Lung (tissue), 12 donors: ENCODE results near the gene HPN. TPM values are rescaled to one million over a fixed set of nuclear protein-coding genes. Genes with fewer than 3 reads are reported as not detected.
"Not testable (repeated sequence)": the region's sequence is repeated elsewhere in the genome, so short reads cannot be mapped to it uniquely, and the experiment has no call there.

Experiments
- ATAC-seq: fragments of 200-7000 bp; cut with Tn5 transposase; one replicate; pipeline ENCODE4 v1.9.1; 2020; ENCODE audit warnings: moderate number of reproducible peaks; ENCODE audit not compliant: insufficient read depth, low FRiP score
- DNase-seq, 3 donors: peaks; one replicate each; pipeline ENCODE4 v3.0.0-alpha.2; 2013 to 2017
- H3K27ac ChIP-seq, 2 donors: one replicate each; pipeline ENCODE4 v1.5.1; 2013; ENCODE audit warnings: mild to moderate bottlenecking in 2 of 2, moderate library complexity in 2 of 2, control low read depth in 1 of 2, inconsistent platforms in 1 of 2, low read depth in 1 of 2, low read length in 1 of 2
- H3K27me3 ChIP-seq, 3 donors: one replicate each; pipeline ENCODE4 v1.5.1; 2013; ENCODE audit warnings: low read length in 2 of 3; ENCODE audit not compliant: control insufficient read depth in 3 of 3, insufficient read depth in 3 of 3
- H3K36me3 ChIP-seq, 4 donors: one replicate each; pipeline ENCODE4 v1.5.1; 2013; ENCODE audit warnings: low read length in 4 of 4, mild to moderate bottlenecking in 1 of 4, moderate library complexity in 1 of 4; ENCODE audit not compliant: control insufficient read depth in 4 of 4, insufficient read depth in 4 of 4
- H3K4me1 ChIP-seq, 5 donors: one replicate each; pipeline ENCODE4 v1.5.1; 2013; ENCODE audit warnings: low read length in 5 of 5, mild to moderate bottlenecking in 2 of 5, moderate library complexity in 1 of 5; ENCODE audit not compliant: control insufficient read depth in 5 of 5, insufficient read depth in 5 of 5
- H3K4me3 ChIP-seq: one replicate; pipeline ENCODE4 v1.5.1; 2013; ENCODE audit warnings: mild to moderate bottlenecking, control low read depth, moderate library complexity
- H3K9ac ChIP-seq, 2 donors: one replicate each; pipeline ENCODE4 v1.5.1; 2013; ENCODE audit warnings: low read length in 2 of 2, control low read depth in 1 of 2; ENCODE audit not compliant: insufficient read depth in 1 of 2
- H3K9me3 ChIP-seq, 4 donors: one replicate each; pipeline ENCODE4 v1.5.1; 2013; ENCODE audit warnings: low read length in 3 of 4, mild to moderate bottlenecking in 1 of 4, moderate library complexity in 1 of 4; ENCODE audit not compliant: control insufficient read depth in 4 of 4, insufficient read depth in 3 of 4
- CTCF ChIP-seq: IDR thresholded peaks from 2 replicates; pipeline ENCODE4 v1.5.1; 2012; ENCODE audit warnings: mild to moderate bottlenecking; ENCODE audit errors: control extremely low read depth, extremely low read depth
- WGBS, 2 donors: extraction: QIAGEN DNeasy Blood & Tissue Kit; methylation state at CpG; one replicate each; pipeline ENCODE4 v1.1.7; 2013; 5-methylcytosine and 5-hydroxymethylcytosine counted together
- polyA plus RNA-seq, 2 donors: library from polyadenylated mRNA; stranded (reverse); fragments of 200-250 nt; gene quantifications; one replicate each; pipeline ENCODE4 v1.2.1, GENCODE V29; 2013
- total RNA-seq, 2 donors: library from RNA; depleted of rRNA in 1 of 2; stranded (reverse); fragments of >200 nt in 1 of 2; gene quantifications; one replicate each; pipeline ENCODE4 v1.2.1, GENCODE V29; 2014 to 2021
- donor health status: control.
- donor health status: control.
- donor health status: Bipolar disorder and iron deficiency.
- donor health status: healthy.
- donor health status: DM: yes; HTN: yes; CAD: no.

The HPN gene
- total and polyA plus RNA-seq, 4 donors = 15.4 to 41.4 (median 26.8) TPM

DNA sequence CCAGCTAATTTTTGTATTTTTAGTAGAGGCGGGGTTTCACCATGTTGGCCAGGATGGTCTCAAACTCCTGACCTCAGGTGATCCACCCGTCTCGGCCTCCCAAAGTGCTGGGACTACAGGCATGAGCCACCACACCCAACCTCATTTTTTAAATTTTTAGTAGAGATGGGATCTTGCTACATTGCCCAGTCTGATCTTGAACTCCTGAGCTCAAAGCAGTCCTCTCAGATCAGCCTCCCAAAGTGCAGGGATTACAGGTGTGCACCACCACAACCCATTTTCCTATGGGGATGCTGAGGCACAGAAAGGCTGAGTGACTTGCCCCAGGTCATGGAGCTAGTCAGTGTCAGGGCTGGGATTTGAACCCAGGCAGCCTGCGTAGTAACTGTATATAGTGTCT lies 9.7 kb downstream of the HPN start:
- not testable (repeated sequence) for H3K4me1 ChIP-seq, H3K9ac ChIP-seq, H3K27ac ChIP-seq, DNase-seq, ATAC-seq, H3K9me3 ChIP-seq, H3K4me3 ChIP-seq, H3K36me3 ChIP-seq, H3K27me3 ChIP-seq
- WGBS, 2 donors = 93 to 98% methylated on average over 4 of the region's 4 CpGs

GRCh38 chr19:35051796-35052195 lies 10.3 kb downstream of the HPN start:
- ATAC-seq = no peak
- no peak for DNase-seq
- no peak for TF ChIP-seq CTCF

GRCh38 chr19:35052599-35053190 lies 11.2 kb downstream of the HPN start:
- Histone ChIP-seq H3K4me3 (no peak overlapping the region), H3K4me1 (no peaks in the 10 kb centered on the region), H3K27me3 (no peaks in the 10 kb centered on the region), H3K9ac (no peak overlapping the region), H3K9me3 (no peaks in the 10 kb centered on the region), H3K36me3 (no peaks in the 10 kb centered on the region), H3K27ac (no peak overlapping the region)
- no peak for TF ChIP-seq CTCF
- no peak for ATAC-seq
- WGBS, 2 donors = 80 to 83% methylated on average over 8 of the region's 8 CpGs
- DNase-seq = no peak

More at GRCh38 chr19:35051796-35052195, 10.3 kb downstream of the HPN start:
- Histone ChIP-seq H3K9ac (no peak overlapping the region), H3K27ac (no peak overlapping the region), H3K4me1 (no peaks in the 10 kb centered on the region), H3K27me3 (no peaks in the 10 kb centered on the region), H3K4me3 (no peak overlapping the region), H3K9me3 (no peaks in the 10 kb centered on the region), H3K36me3 (no peaks in the 10 kb centered on the region)
- 89 to 91% methylated on average over 5 of the region's 5 CpGs for WGBS, 2 donors

DNA sequence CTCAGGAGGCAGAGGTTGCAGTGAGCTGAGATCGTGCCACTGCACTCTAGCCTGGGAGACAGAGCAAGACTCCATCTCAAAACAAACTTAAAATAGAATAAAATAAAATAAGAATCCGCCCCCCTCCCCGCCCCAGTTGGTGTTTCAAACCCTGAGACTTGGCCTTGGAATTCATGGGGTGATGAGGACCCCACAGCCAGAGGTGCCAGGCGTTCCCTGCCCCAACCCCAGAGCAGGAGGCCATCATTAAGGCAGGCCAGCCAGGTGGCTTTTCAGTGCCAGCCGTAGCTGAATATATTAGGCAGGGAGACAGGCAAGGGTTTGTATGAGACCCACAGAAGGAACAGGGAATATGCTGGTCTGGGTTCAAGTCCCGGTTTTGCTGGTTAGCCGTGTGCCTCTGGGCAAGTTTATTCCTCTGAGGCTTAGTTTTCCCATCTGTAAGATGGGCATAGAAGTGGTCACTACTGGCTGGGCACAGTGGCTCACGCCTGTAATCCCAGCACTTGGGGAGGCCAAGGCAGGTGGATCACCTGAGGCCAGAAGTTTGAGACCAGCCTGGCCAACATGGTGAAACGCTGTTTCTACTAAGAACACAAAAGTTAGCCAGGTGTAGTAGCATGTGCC lies 12.3 kb downstream of the HPN start:
- no peak overlapping the region for H3K27ac ChIP-seq
- H3K4me1 ChIP-seq = no peaks in the 10 kb centered on the region
- WGBS, 2 donors = 85 to 89% methylated on average over 9 of the region's 9 CpGs
- no peak overlapping the region for H3K4me3 ChIP-seq
- TF ChIP-seq CTCF = no peak
- H3K36me3 ChIP-seq = no peaks in the 10 kb centered on the region
- H3K9ac ChIP-seq = no peak overlapping the region
- no peak for DNase-seq
- no peaks in the 10 kb centered on the region for H3K27me3 ChIP-seq
- ATAC-seq = no peak
- H3K9me3 ChIP-seq = no peaks in the 10 kb centered on the region
